ENCODE data around the gene CCDC40. TPM values are rescaled to one million over a fixed set of nuclear protein-coding genes. Genes with fewer than 3 reads are reported as not detected.

Gene CCDC40
- total and polyA plus RNA-seq, 10 of the 15 experiments (the other 5 are each of a cell fraction or from before 2014, with no cell fraction given) = 0.06 to 0.10 TPM; not detected in 8

DNA sequence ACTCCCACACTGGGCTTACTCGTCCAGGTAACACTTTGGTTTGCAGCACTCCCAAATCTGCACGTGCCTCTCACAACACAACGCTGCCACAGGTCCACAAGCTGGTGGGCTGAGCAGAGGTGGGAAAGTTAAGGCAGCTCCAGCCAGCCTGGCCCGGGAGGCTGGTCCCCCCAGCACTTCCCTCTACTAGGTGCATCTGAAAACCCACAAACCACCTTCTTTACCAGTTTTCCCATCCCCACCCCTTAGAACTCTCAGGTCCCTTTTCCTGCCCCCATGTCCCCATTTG, 63.5 kb downstream of the CCDC40 start:
- SMC1A ChIA-PET (ENCODE audit: uncharacterized antibody, unreplicated experiment) = interaction anchor here (0.7 kb wide), 1 partner anchor 28 kb away, joined by 4 read pairs; no protein-coding TSS in a partner anchor
- Histone ChIP-seq H3K9ac (ENCODE audit: control insufficient read depth, insufficient read depth, low read length) (no peak overlapping the region), H3K79me2 (ENCODE audit: control insufficient read depth, insufficient read depth, low read length) (no peaks in the 10 kb centered on the region; the same call in 1 of the 2 replicates), H3K27ac (ENCODE audit: control insufficient read depth, insufficient read depth) (no peak overlapping the region), H4K20me1 (ENCODE audit: control insufficient read depth, insufficient read depth) (no peaks in the 10 kb centered on the region), H3K9me3 (replicated peaks; ENCODE audit: control insufficient read depth, insufficient read depth, low read length) (no peaks in the 10 kb centered on the region), H3K4me3 (0 out of 2 replicates have a peak overlapping the region, but pooled peaks have one; percentile 70), H3K4me1 (ENCODE audit: control insufficient read depth, insufficient read depth, low read length) (peaks cover 16% of the 10 kb centered on the region), H2AFZ (ENCODE audit: control insufficient read depth, low read depth, low read length) (peak overlapping the region; percentile 28; the same call in 1 of the 2 replicates), H3K4me2 (ENCODE audit: control insufficient read depth, insufficient read depth) (peak overlapping the region; percentile 75), H3K36me3 (ENCODE audit: control insufficient read depth in 2 of 2, insufficient read depth in 2 of 2, low read length in 1 of 2) (no peaks in the 10 kb centered on the region), H3K27me3 (replicated peaks in 1 of 2; ENCODE audit: control insufficient read depth in 2 of 2, insufficient read depth in 2 of 2, low read length in 1 of 2) (no peaks in the 10 kb centered on the region)
- peak in 1 of 2 experiments; percentile 60; a peak in 2 of 4 replicates for TF ChIP-seq BHLHE40 (IDR thresholded peaks at IDR 0.05; ENCODE audit: borderline replicate concordance in 1 of 2, low read depth in 2 of 2, low read length in 1 of 2)
- TF ChIP-seq STAT1 (conservative IDR thresholded peaks at IDR 0.05) = no peak
- POLR2A ChIA-PET = interaction anchor here (0.5 kb wide), 1 partner anchor 48 kb away, joined by 5 read pairs; no protein-coding TSS in a partner anchor
- no peak for ATAC-seq
- FAIRE-seq = no peak
- CTCF ChIA-PET = interaction anchor here (0.6 to 1.3 kb wide), 3 partner anchors 17 to 262 kb away, joined by 3 read pairs; no protein-coding TSS in a partner anchor
- RAD21 ChIA-PET (ENCODE audit: unreplicated experiment) = no interaction called here
- in situ Hi-C loops (cut with MboI) (no loop called here), intact Hi-C loops (cut with micrococcal nuclease; ENCODE audit: unreplicated experiment) (no loop called here)
- DNase-seq (ENCODE audit: low read depth, low spot score) = no peak
- 0% methylated on average over 4 of the region's 4 CpGs for WGBS (ENCODE audit: insufficient coverage, insufficient replicate concordance, low lambda C conversion rate, missing lambda C conversion rate)
- BruUV-seq (replicated peaks) = no TSS peak

DNA sequence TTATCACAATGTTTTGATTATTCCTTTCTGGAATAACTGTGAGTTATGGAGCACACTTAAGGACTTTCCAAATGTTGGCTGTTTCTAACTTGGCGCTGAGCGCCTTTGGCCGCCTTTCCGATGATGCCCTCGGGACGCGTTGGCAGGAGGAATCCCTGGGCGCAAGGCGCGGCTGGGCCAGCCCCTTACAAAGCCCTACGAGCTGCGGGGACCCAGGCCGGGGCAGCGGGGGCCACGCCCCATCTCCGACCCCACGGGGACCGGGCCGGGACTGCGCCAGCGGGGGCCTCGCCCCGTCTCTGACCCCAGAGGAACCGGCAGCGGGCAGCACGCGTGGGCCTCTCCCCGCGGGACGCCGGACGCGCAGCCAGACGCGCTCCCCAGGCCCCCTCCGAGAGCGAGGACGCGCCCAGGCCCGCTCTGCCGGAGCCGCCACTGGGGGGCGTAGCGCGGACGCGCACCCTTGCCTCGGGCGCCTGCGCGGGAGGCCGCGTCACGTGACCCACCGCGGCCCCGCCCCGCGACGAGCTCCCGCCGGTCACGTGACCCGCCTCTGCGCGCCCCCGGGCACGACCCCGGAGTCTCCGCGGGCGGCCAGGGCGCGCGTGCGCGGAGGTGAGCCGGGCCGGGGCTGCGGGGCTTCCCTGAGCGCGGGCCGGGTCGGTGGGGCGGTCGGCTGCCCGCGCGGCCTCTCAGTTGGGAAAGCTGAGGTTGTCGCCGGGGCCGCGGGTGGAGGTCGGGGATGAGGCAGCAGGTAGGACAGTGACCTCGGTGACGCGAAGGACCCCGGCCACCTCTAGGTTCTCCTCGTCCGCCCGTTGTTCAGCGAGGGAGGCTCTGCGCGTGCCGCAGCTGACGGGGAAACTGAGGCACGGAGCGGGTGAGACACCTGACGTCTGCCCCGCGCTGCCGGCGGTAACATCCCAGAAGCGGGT, 64.8 kb downstream of the CCDC40 start, which contains the start of gene GAA:
GAA (plus strand) TSS at position 571 of the 935 bp plus-strand sequence. CDS start 3,006 bp downstream, outside the sequence.
- 1% methylated on average over 78 of the region's 114 CpGs for WGBS (ENCODE audit: insufficient coverage, insufficient replicate concordance, low lambda C conversion rate, missing lambda C conversion rate)
- H2AFZ ChIP-seq (ENCODE audit: control insufficient read depth, low read depth, low read length) = peak within 1 kb of the TSS; percentile 92
- POLR2A ChIA-PET = interaction anchor here (1.0 to 1.1 kb wide), 3 partner anchors 44 to 165 kb away, joined by 3 to 6 read pairs (median 4); no protein-coding TSS in a partner anchor
- ATAC-seq = peak; percentile 95
- RAD21 ChIA-PET (ENCODE audit: unreplicated experiment) = interaction anchor here (0.7 to 1.8 kb wide), 8 partner anchors 43 to 261 kb away, joined by 3 to 9 read pairs (median 4); no protein-coding TSS in a partner anchor
- SMC1A ChIA-PET (ENCODE audit: uncharacterized antibody, unreplicated experiment) = interaction anchor here (1.5 kb wide), 1 partner anchor 44 kb away, joined by 7 read pairs; no protein-coding TSS in a partner anchor
- no peaks in the 10 kb centered on the region for H3K9me3 ChIP-seq (replicated peaks; ENCODE audit: control insufficient read depth, insufficient read depth, low read length)
- FAIRE-seq = peak; percentile 27
- H3K36me3 ChIP-seq (ENCODE audit: control insufficient read depth in 2 of 2, insufficient read depth in 2 of 2, low read length in 1 of 2) = no peaks in the 10 kb centered on the region
- no TSS peak for BruUV-seq (replicated peaks)
- H3K27ac ChIP-seq (ENCODE audit: control insufficient read depth, insufficient read depth) = no peak within 1 kb of the TSS
- intact Hi-C loops (cut with micrococcal nuclease; ENCODE audit: unreplicated experiment) (no loop called here), in situ Hi-C loops (cut with MboI) (no loop called here)
- no peaks in the 10 kb centered on the region; the same call in 1 of the 2 replicates for H3K79me2 ChIP-seq (ENCODE audit: control insufficient read depth, insufficient read depth, low read length)
- peak within 1 kb of the TSS; percentile 75 for H3K4me2 ChIP-seq (ENCODE audit: control insufficient read depth, insufficient read depth)
- H3K27me3 ChIP-seq (replicated peaks in 1 of 2; ENCODE audit: control insufficient read depth in 2 of 2, insufficient read depth in 2 of 2, low read length in 1 of 2) = no peaks in the 10 kb centered on the region
- H4K20me1 ChIP-seq (ENCODE audit: control insufficient read depth, insufficient read depth) = no peaks in the 10 kb centered on the region
- CTCF ChIA-PET = interaction anchor here (0.6 to 1.8 kb wide), 25 partner anchors 9 to 829 kb away, joined by 3 to 21 read pairs (median 3); no protein-coding TSS in a partner anchor
- H3K4me1 ChIP-seq (ENCODE audit: control insufficient read depth, insufficient read depth, low read length) = peaks cover 16% of the 10 kb centered on the region
- DNase-seq (ENCODE audit: low read depth, low spot score) = peak; percentile 28
- peak within 1 kb of the TSS; percentile 57 for H3K9ac ChIP-seq (ENCODE audit: control insufficient read depth, insufficient read depth, low read length)
- peak within 1 kb of the TSS; percentile 92 for H3K4me3 ChIP-seq
- TF ChIP-seq MEF2A (IDR thresholded peaks at IDR 0.05; ENCODE audit: insufficient read depth, low read depth, low read length) (no peak), YBX1 (IDR thresholded peaks at IDR 0.05) (no peak), TCF7 (IDR thresholded peaks at IDR 0.05; ENCODE audit: borderline replicate concordance) (no peak), PAX5 (IDR thresholded peaks at IDR 0.05; ENCODE audit: borderline replicate concordance, low read depth, low read length) (peak; percentile 32; the same call in 1 of the 2 replicates), FOS (IDR thresholded peaks at IDR 0.05; ENCODE audit: borderline replicate concordance, extremely low read depth, insufficient read length) (peak; percentile 28), WRNIP1 (IDR thresholded peaks at IDR 0.05; ENCODE audit: borderline replicate concordance, low read depth, low read length) (no peak), BCL3 (IDR thresholded peaks at IDR 0.05; ENCODE audit: borderline replicate concordance, insufficient read depth, low read depth, low read length, poor library complexity, severe bottlenecking) (no peak), MAX (IDR thresholded peaks at IDR 0.05; ENCODE audit: low read depth, low read length) (peak; percentile 95), RELA (IDR thresholded peaks at IDR 0.05; ENCODE audit: borderline replicate concordance, partially characterized antibody) (peak; percentile 91), NFIC (IDR thresholded peaks at IDR 0.05; ENCODE audit: low read depth, low read length) (no peak), POLR2AphosphoS2 (IDR thresholded peaks at IDR 0.05; ENCODE audit: low read depth, low read length) (no peak), ZNF207 (IDR thresholded peaks at IDR 0.05; ENCODE audit: borderline replicate concordance) (no peak)
